ENCODE measurements around the gene DHRS1.

GRCh38 chr14:24286996-24287395, 12.6 kb downstream of the DHRS1 start:
- TF ChIP-seq ZNF589 (CRISPR knock-in tag; IDR thresholded peaks at IDR 0.05; ENCODE audit: low read depth) = no peak
- no peak for TF ChIP-seq BHLHE40 (IDR thresholded peaks at IDR 0.05; ENCODE audit: low read length)

Data from K562 (cell line).